ENCODE results near the gene RASD2. TPM values are rescaled to one million over a fixed set of nuclear protein-coding genes. Genes with fewer than 3 reads are reported as not detected.
A peak's percentile ranks its signal among the peaks of the same experiment; 100 is the strongest.

Gene RASD2
- total and polyA plus RNA-seq, 4 donors: 0.14 to 1.1 (median 0.44) TPM

- Histone ChIP-seq H3K27me3 (ENCODE audit: control insufficient read depth in 3 of 3, insufficient read depth in 3 of 3, low read length in 2 of 3) (no peaks in the 10 kb centered on the region), H3K4me1 (ENCODE audit: control insufficient read depth in 5 of 5, insufficient read depth in 5 of 5, low read length in 5 of 5) (peaks cover 0 to 13% (median 10%) of the 10 kb centered on the region in 5 donors), H3K9me3 (ENCODE audit: control insufficient read depth in 4 of 4, insufficient read depth in 3 of 4, low read length in 3 of 4) (no peaks in the 10 kb centered on the region), H3K27ac (ENCODE audit: low read depth in 1 of 2, low read length in 1 of 2) (peak overlapping the region in 1 of 2 donors; percentile 63), H3K4me3 (no peak overlapping the region), H3K36me3 (ENCODE audit: control insufficient read depth in 4 of 4, insufficient read depth in 4 of 4, low read length in 4 of 4) (no peaks in the 10 kb centered on the region), H3K9ac (ENCODE audit: insufficient read depth in 1 of 2, low read length in 2 of 2) (no peak overlapping the region)
- DNase-seq (no peak), ATAC-seq (ENCODE audit: insufficient read depth, low FRiP score) (no peak)
- 58 to 68% methylated on average over 11 to 13 of the region's 13 CpGs for WGBS, 2 donors
- TF ChIP-seq, protein P1, sequence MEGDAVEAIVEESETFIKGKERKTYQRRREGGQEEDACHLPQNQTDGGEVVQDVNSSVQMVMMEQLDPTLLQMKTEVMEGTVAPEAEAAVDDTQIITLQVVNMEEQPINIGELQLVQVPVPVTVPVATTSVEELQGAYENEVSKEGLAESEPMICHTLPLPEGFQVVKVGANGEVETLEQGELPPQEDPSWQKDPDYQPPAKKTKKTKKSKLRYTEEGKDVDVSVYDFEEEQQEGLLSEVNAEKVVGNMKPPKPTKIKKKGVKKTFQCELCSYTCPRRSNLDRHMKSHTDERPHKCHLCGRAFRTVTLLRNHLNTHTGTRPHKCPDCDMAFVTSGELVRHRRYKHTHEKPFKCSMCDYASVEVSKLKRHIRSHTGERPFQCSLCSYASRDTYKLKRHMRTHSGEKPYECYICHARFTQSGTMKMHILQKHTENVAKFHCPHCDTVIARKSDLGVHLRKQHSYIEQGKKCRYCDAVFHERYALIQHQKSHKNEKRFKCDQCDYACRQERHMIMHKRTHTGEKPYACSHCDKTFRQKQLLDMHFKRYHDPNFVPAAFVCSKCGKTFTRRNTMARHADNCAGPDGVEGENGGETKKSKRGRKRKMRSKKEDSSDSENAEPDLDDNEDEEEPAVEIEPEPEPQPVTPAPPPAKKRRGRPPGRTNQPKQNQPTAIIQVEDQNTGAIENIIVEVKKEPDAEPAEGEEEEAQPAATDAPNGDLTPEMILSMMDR (IDR thresholded peaks at IDR 0.05; ENCODE audit: control extremely low read depth, extremely low read depth): no peak
Measured at GRCh38 chr22:35590634-35591295, 50.1 kb downstream of the RASD2 start.

- no peak for DNase-seq
- ATAC-seq (ENCODE audit: insufficient read depth, low FRiP score): no peak
- no peaks in the 10 kb centered on the region for H3K9me3 ChIP-seq (ENCODE audit: control insufficient read depth in 4 of 4, insufficient read depth in 3 of 4, low read length in 3 of 4)
- H3K4me3 ChIP-seq: no peak overlapping the region
- TF ChIP-seq, protein P1 (IDR thresholded peaks at IDR 0.05; ENCODE audit: control extremely low read depth, extremely low read depth): no peak
- 82 to 90% methylated on average over 14 of the region's 14 CpGs for WGBS, 2 donors
- no peaks in the 10 kb centered on the region for H3K27me3 ChIP-seq (ENCODE audit: control insufficient read depth in 3 of 3, insufficient read depth in 3 of 3, low read length in 2 of 3)
- H3K36me3 ChIP-seq (ENCODE audit: control insufficient read depth in 4 of 4, insufficient read depth in 4 of 4, low read length in 4 of 4): no peaks in the 10 kb centered on the region
- no peak overlapping the region for H3K9ac ChIP-seq (ENCODE audit: insufficient read depth in 1 of 2, low read length in 2 of 2)
- peaks cover 0 to 13% (median 10%) of the 10 kb centered on the region in 5 donors for H3K4me1 ChIP-seq (ENCODE audit: control insufficient read depth in 5 of 5, insufficient read depth in 5 of 5, low read length in 5 of 5)
- H3K27ac ChIP-seq (ENCODE audit: low read depth in 1 of 2, low read length in 1 of 2): peak overlapping the region in 1 of 2 donors; percentile 86
Measured at GRCh38 chr22:35591714-35592417, 51.2 kb downstream of the RASD2 start.

GRCh38 chr22:35592418-35592967, 51.9 kb downstream of the RASD2 start:
- no peak overlapping the region for H3K4me3 ChIP-seq
- no peaks in the 10 kb centered on the region for H3K36me3 ChIP-seq (ENCODE audit: control insufficient read depth in 4 of 4, insufficient read depth in 4 of 4, low read length in 4 of 4)
- no peaks in the 10 kb centered on the region for H3K9me3 ChIP-seq (ENCODE audit: control insufficient read depth in 4 of 4, insufficient read depth in 3 of 4, low read length in 3 of 4)
- no peak overlapping the region for H3K9ac ChIP-seq (ENCODE audit: insufficient read depth in 1 of 2, low read length in 2 of 2)
- no peak for ATAC-seq (ENCODE audit: insufficient read depth, low FRiP score)
- DNase-seq: no peak
- 69 to 76% methylated on average over 4 of the region's 4 CpGs for WGBS, 2 donors
- peaks cover 0 to 13% (median 7%) of the 10 kb centered on the region in 5 donors for H3K4me1 ChIP-seq (ENCODE audit: control insufficient read depth in 5 of 5, insufficient read depth in 5 of 5, low read length in 5 of 5)
- no peaks in the 10 kb centered on the region for H3K27me3 ChIP-seq (ENCODE audit: control insufficient read depth in 3 of 3, insufficient read depth in 3 of 3, low read length in 2 of 3)
- TF ChIP-seq, protein P1 (IDR thresholded peaks at IDR 0.05; ENCODE audit: control extremely low read depth, extremely low read depth): no peak
- peak overlapping the region in 1 of 2 donors; percentile 86 for H3K27ac ChIP-seq (ENCODE audit: low read depth in 1 of 2, low read length in 1 of 2)
